ENCODE measurements around the gene NXPH2. TPM values are rescaled to one million over a fixed set of nuclear protein-coding genes. Genes with fewer than 3 reads are reported as not detected.

The NXPH2 gene
- total RNA-seq, 1 experiment from 2014 or later, result 0.55 TPM

- Histone ChIP-seq H3K36me3 (replicated peaks; ENCODE audit: control insufficient read depth, insufficient read depth, low read length) (no peaks in the 10 kb centered on the region), H3K4me3 (ENCODE audit: insufficient read depth, low read depth, low read length) (no peak overlapping the region), H3K27me3 (ENCODE audit: control insufficient read depth, insufficient read depth, low read length) (no peaks in the 10 kb centered on the region)
- no peak for DNase-seq
Observed at GRCh38 chr2:138730497-138731030, 49.6 kb downstream of the NXPH2 start.

- Histone ChIP-seq H3K27me3 (ENCODE audit: control insufficient read depth, insufficient read depth, low read length) (no peaks in the 10 kb centered on the region), H3K36me3 (replicated peaks; ENCODE audit: control insufficient read depth, insufficient read depth, low read length) (no peaks in the 10 kb centered on the region), H3K4me3 (ENCODE audit: insufficient read depth, low read depth, low read length) (no peak overlapping the region)
- DNase-seq, result no peak
Observed at GRCh38 chr2:138727956-138728355, 52.2 kb downstream of the NXPH2 start.

GRCh38 chr2:138726681-138727080, 53.5 kb downstream of the NXPH2 start:
- H3K4me3 ChIP-seq (ENCODE audit: insufficient read depth, low read depth, low read length), result no peak overlapping the region
- no peak for DNase-seq
- H3K27me3 ChIP-seq (ENCODE audit: control insufficient read depth, insufficient read depth, low read length), result no peaks in the 10 kb centered on the region
- no peaks in the 10 kb centered on the region for H3K36me3 ChIP-seq (replicated peaks; ENCODE audit: control insufficient read depth, insufficient read depth, low read length)

GRCh38 chr2:138724729-138725459, 55.3 kb downstream of the NXPH2 start:
- no peaks in the 10 kb centered on the region for H3K27me3 ChIP-seq (ENCODE audit: control insufficient read depth, insufficient read depth, low read length)
- H3K36me3 ChIP-seq (replicated peaks; ENCODE audit: control insufficient read depth, insufficient read depth, low read length), result no peaks in the 10 kb centered on the region
- DNase-seq, result no peak
- no peak overlapping the region for H3K4me3 ChIP-seq (ENCODE audit: insufficient read depth, low read depth, low read length)

- H3K4me3 ChIP-seq (ENCODE audit: insufficient read depth, low read depth, low read length), result no peak overlapping the region
- H3K36me3 ChIP-seq (replicated peaks; ENCODE audit: control insufficient read depth, insufficient read depth, low read length), result no peaks in the 10 kb centered on the region
- DNase-seq, result no peak
- no peaks in the 10 kb centered on the region for H3K27me3 ChIP-seq (ENCODE audit: control insufficient read depth, insufficient read depth, low read length)
Observed at GRCh38 chr2:138724327-138724726, 55.9 kb downstream of the NXPH2 start.

- no peaks in the 10 kb centered on the region for H3K27me3 ChIP-seq (ENCODE audit: control insufficient read depth, insufficient read depth, low read length)
- no peak overlapping the region for H3K4me3 ChIP-seq (ENCODE audit: insufficient read depth, low read depth, low read length)
- H3K36me3 ChIP-seq (replicated peaks; ENCODE audit: control insufficient read depth, insufficient read depth, low read length), result no peaks in the 10 kb centered on the region
- DNase-seq, result no peak
Observed at GRCh38 chr2:138723196-138723987, 56.8 kb downstream of the NXPH2 start.

- DNase-seq, result no peak
- Histone ChIP-seq H3K4me3 (ENCODE audit: insufficient read depth, low read depth, low read length) (no peak overlapping the region), H3K27me3 (ENCODE audit: control insufficient read depth, insufficient read depth, low read length) (no peaks in the 10 kb centered on the region), H3K36me3 (replicated peaks; ENCODE audit: control insufficient read depth, insufficient read depth, low read length) (no peaks in the 10 kb centered on the region)
Observed at GRCh38 chr2:138722316-138722715, 57.9 kb downstream of the NXPH2 start.

GRCh38 chr2:138720035-138720838, 60.0 kb downstream of the NXPH2 start:
- Histone ChIP-seq H3K36me3 (replicated peaks; ENCODE audit: control insufficient read depth, insufficient read depth, low read length) (no peaks in the 10 kb centered on the region), H3K4me3 (ENCODE audit: insufficient read depth, low read depth, low read length) (no peak overlapping the region), H3K27me3 (ENCODE audit: control insufficient read depth, insufficient read depth, low read length) (no peaks in the 10 kb centered on the region)
- no peak for DNase-seq

- no peak for DNase-seq
- Histone ChIP-seq H3K4me3 (ENCODE audit: insufficient read depth, low read depth, low read length) (no peak overlapping the region), H3K36me3 (replicated peaks; ENCODE audit: control insufficient read depth, insufficient read depth, low read length) (no peaks in the 10 kb centered on the region), H3K27me3 (ENCODE audit: control insufficient read depth, insufficient read depth, low read length) (no peaks in the 10 kb centered on the region)
Observed at GRCh38 chr2:138718405-138718804, 61.8 kb downstream of the NXPH2 start.

GRCh38 chr2:138716183-138716582, 64.0 kb downstream of the NXPH2 start:
- DNase-seq, result peak; percentile 19
- Histone ChIP-seq H3K4me3 (ENCODE audit: insufficient read depth, low read depth, low read length) (no peak overlapping the region), H3K27me3 (ENCODE audit: control insufficient read depth, insufficient read depth, low read length) (no peaks in the 10 kb centered on the region), H3K36me3 (replicated peaks; ENCODE audit: control insufficient read depth, insufficient read depth, low read length) (no peaks in the 10 kb centered on the region)

GRCh38 chr2:138713504-138713903, 66.7 kb downstream of the NXPH2 start:
- Histone ChIP-seq H3K27me3 (ENCODE audit: control insufficient read depth, insufficient read depth, low read length) (no peaks in the 10 kb centered on the region), H3K4me3 (ENCODE audit: insufficient read depth, low read depth, low read length) (no peak overlapping the region), H3K36me3 (replicated peaks; ENCODE audit: control insufficient read depth, insufficient read depth, low read length) (no peaks in the 10 kb centered on the region)
- DNase-seq, result no peak

GRCh38 chr2:138713069-138713496, 67.1 kb downstream of the NXPH2 start:
- Histone ChIP-seq H3K27me3 (ENCODE audit: control insufficient read depth, insufficient read depth, low read length) (no peaks in the 10 kb centered on the region), H3K36me3 (replicated peaks; ENCODE audit: control insufficient read depth, insufficient read depth, low read length) (no peaks in the 10 kb centered on the region), H3K4me3 (ENCODE audit: insufficient read depth, low read depth, low read length) (no peak overlapping the region)
- DNase-seq, result no peak

- H3K4me3 ChIP-seq (ENCODE audit: insufficient read depth, low read depth, low read length), result no peak overlapping the region
- no peaks in the 10 kb centered on the region for H3K36me3 ChIP-seq (replicated peaks; ENCODE audit: control insufficient read depth, insufficient read depth, low read length)
- no peaks in the 10 kb centered on the region for H3K27me3 ChIP-seq (ENCODE audit: control insufficient read depth, insufficient read depth, low read length)
- no peak for DNase-seq
Observed at GRCh38 chr2:138712212-138712979, 67.8 kb downstream of the NXPH2 start.

GRCh38 chr2:138711812-138712211, 68.4 kb downstream of the NXPH2 start:
- no peaks in the 10 kb centered on the region for H3K27me3 ChIP-seq (ENCODE audit: control insufficient read depth, insufficient read depth, low read length)
- H3K4me3 ChIP-seq (ENCODE audit: insufficient read depth, low read depth, low read length), result no peak overlapping the region
- H3K36me3 ChIP-seq (replicated peaks; ENCODE audit: control insufficient read depth, insufficient read depth, low read length), result no peaks in the 10 kb centered on the region
- no peak for DNase-seq

All from H7 (cell line).